Urinary bladder (tissue), 4 donors: ENCODE results near the gene SHQ1. TPM values are rescaled to one million over a fixed set of nuclear protein-coding genes. Genes with fewer than 3 reads are reported as not detected.
"Not testable (repeated sequence)": the region's sequence is repeated elsewhere in the genome, so short reads cannot be mapped to it uniquely, and the experiment has no call there.

ENCODE experiments used
- DNase-seq: peaks from one replicate; pipeline ENCODE4 v3.0.0-alpha.2; 2015; ENCODE audit errors: extremely low spot score
- H3K27ac ChIP-seq: one replicate; pipeline ENCODE4 v1.5.1; 2013; ENCODE audit warnings: low read depth, mild to moderate bottlenecking, moderate library complexity
- H3K36me3 ChIP-seq: one replicate; pipeline ENCODE4 v1.6.1; 2013; ENCODE audit warnings: mild to moderate bottlenecking, moderate library complexity; ENCODE audit not compliant: insufficient read depth
- H3K4me1 ChIP-seq: one replicate; pipeline ENCODE4 v1.6.1; 2013; ENCODE audit warnings: mild to moderate bottlenecking, moderate library complexity; ENCODE audit not compliant: insufficient read depth
- H3K4me3 ChIP-seq: one replicate; pipeline ENCODE4 v1.5.1; 2013; ENCODE audit warnings: low read depth, low read length
- WGBS: extraction: QIAGEN DNeasy Blood & Tissue Kit; methylation state at CpG from one replicate; pipeline ENCODE4 v1.1.7; 2013; 5-methylcytosine and 5-hydroxymethylcytosine counted together
- polyA plus RNA-seq: library from polyadenylated mRNA; stranded (reverse); fragments of 200-250 nt; gene quantifications from one replicate; pipeline ENCODE4 v1.2.3, GENCODE V29; 2013
- total RNA-seq: library from RNA; depleted of rRNA; stranded (reverse); fragments of >200 nt; gene quantifications from one replicate; pipeline ENCODE4 v1.2.3, GENCODE V29; 2014
- donor health status: healthy with polysubstance abuse.
- donor health status: healthy.

SHQ1 gene
- total and polyA plus RNA-seq, 2 donors = 9.2 to 29.2 TPM

DNA sequence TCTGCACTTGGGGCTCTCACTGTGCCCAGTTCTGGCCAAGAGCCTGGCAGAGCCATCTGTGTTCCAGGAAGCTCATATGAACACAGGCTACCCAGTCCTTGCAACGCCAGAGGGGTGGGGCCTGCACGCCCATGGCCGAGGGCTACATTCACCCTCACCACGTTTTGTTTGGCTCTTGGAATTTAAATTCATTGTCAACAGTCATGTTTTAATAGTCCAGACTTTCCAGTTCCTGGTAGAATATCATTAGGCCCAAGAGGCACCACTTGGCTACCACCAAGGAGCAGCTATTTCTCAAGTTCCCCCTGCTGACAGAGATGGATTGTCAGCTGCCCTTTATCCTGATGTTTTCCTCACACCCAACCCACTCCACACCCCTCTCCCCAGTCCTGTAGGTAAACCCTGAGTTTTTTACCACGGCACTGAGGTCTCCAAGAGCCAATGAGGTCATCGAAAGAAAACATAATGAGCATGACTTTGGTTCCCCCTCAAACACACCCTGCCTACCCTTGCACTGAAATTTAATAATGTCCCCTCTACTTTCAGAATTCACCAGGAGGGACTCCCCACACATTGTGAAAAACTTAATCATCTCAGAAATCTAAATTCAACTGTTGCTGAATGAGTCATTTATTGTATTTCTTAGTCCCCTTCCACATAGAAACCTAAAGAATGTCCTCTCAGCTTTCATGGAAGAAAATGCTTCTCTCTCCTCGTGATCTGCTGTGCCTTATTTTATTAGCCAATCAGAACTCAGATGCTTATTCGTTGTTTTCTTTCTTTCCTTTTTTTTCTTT lies 125.1 kb downstream of the SHQ1 start:
- Histone ChIP-seq H3K27ac (no peak overlapping the region), H3K36me3 (no peaks in the 10 kb centered on the region), H3K4me1 (peaks cover 2% of the 10 kb centered on the region), H3K4me3 (no peak overlapping the region)
- DNase-seq = no peak
- 58% methylated on average over 8 of the region's 8 CpGs for WGBS

DNA sequence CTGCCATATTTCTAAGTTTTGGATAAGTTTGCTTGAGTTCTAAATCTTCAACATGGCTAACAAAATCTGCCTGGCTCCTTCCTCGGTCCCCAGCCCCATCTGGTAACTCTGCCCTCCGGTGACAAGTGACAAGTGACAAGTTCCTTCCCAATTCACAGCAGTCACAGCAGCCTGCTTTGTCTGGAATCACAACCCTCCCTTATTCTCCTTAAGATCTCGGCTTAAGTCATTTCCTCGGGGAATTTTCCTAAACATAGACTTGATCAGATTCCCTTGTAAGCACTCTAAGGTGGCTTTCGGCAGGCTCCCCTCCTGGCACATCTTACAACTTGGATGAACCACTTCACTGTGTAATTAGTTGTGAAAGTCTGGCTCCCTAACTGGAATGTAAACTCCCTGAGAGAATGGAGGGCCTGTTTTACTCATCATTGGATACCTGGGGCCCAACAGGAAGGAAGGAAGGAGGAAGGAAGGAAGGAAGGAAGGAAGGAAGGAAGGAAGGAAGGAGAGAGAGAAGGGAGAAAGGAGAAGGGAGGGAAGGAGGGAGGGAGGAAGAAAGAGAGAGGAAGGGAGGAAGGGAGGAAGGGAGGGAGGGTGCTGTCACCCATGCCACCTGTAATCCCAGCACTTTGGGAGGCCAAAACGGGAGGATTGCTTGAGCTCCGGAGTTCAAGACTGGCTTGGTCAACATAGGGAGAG lies 126.4 kb downstream of the SHQ1 start:
- no peak for DNase-seq
- no peaks in the 10 kb centered on the region for H3K36me3 ChIP-seq
- H3K4me3 ChIP-seq = no peak overlapping the region
- H3K27ac ChIP-seq = no peak overlapping the region
- H3K4me1 ChIP-seq = peaks cover 2% of the 10 kb centered on the region
- 70% methylated on average over 7 of the region's 7 CpGs for WGBS

DNA sequence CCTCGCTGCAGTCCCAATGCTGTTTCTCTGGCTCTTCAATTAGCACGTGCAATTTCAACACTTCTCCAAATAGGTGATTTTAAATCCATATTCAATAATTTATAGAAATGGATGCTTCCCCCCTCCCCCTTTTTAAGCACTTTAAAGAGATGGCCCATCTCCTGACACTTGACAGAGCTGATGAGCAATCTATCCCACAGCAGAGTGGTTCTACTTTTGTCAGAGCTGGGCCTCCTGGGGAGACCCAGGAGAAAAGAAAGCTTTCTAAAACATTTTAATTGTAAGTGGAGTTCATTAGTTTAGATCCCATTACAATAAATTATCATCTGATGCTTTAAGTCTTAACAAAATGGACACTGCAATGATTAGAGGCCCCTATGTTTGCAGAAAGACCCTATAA lies 127.7 kb downstream of the SHQ1 start:
- Histone ChIP-seq H3K4me1 (peaks cover 2% of the 10 kb centered on the region), H3K27ac (no peak overlapping the region), H3K4me3 (no peak overlapping the region), H3K36me3 (no peaks in the 10 kb centered on the region)
- DNase-seq = no peak
- WGBS = 90% methylated on average over 2 of the region's 2 CpGs

DNA sequence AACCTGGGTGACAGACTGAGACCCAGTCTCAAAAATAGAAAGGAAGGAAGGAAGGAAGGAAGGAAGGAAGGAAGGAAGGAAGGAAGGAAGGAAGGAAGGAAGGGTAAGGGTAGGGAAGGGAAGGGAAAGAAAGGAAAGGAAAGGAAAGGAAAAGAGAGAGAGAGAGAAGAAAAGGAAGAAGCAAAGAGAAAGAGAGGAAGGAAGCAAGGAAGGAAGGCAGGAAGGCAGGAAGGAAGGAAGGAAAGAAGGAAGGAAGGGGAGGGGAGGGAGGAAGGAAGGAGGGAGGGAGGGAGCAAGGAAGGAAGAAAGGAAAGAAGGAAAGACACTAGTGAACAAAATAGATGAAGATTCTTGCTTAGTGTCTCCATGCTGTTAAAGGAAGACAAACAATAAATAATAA lies 129.1 kb downstream of the SHQ1 start:
- no peak overlapping the region for H3K4me3 ChIP-seq
- no peak overlapping the region for H3K27ac ChIP-seq
- H3K36me3 ChIP-seq = no peaks in the 10 kb centered on the region
- no peaks in the 10 kb centered on the region for H3K4me1 ChIP-seq
- no peak for DNase-seq

DNA sequence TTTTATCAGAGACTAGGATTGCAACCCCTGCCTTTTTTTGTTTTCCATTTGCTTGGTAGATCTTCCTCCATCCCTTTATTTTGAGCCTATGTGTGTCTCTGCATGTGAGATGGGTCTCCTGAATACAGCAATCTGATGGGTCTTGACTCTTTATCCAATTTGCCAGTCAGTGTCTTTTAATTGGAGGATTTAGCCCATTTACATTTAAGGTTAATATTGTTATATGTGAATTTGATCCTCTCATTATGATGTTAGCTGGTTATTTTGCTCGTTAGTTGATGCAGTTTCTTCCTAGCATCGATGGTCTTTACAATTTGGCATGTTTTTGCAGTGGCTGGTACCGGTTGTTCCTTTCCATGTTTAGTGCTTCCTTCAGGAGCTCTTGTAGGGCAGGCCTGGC lies 134.1 kb downstream of the SHQ1 start:
- not testable (repeated sequence) for DNase-seq, H3K4me1 ChIP-seq, H3K4me3 ChIP-seq, H3K36me3 ChIP-seq, H3K27ac ChIP-seq
- WGBS = 74% methylated on average over 2 of the region's 3 CpGs

DNA sequence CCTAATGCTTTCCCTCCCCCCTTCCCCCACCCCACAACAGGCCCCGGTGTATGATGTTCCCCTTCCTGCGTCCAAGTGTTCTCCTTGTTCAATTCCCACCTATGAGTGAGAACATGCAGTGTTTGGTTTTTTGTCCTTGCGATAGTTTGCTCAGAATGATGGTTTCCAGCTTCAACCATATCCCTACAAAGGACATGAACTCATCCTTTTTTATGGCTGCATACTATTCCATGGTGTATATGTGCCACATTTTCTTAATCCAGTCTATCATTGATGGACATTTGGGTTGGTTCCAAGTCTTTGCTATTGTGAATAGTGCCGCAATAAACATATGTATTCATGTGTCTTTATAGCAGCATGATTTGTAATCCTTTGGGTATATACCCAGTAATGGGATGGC lies 137.8 kb downstream of the SHQ1 start:
- not testable (repeated sequence) for H3K4me3 ChIP-seq, H3K4me1 ChIP-seq, H3K36me3 ChIP-seq, DNase-seq, H3K27ac ChIP-seq
- 92% methylated on average over 4 of the region's 4 CpGs for WGBS

DNA sequence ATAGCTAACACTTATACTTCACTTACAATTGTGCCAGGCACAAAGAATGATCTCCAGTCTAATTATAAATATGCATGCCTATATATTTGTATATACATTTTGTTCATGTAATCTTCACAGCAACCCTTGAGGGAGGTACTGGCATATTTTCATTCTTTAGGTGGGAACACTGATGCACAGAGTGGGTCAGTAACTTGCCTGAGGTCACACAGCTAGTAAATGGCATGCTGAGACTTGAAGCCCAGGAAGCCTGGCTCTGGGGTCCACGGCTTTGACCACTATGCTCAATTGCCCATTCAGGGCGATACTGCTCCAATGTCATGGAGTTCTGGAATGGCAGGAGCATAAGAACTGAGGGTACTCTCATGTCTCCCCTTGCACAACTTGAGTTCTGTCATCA lies 139.8 kb downstream of the SHQ1 start:
- no peak overlapping the region for H3K27ac ChIP-seq
- 91% methylated on average over 2 of the region's 2 CpGs for WGBS
- H3K4me3 ChIP-seq = no peak overlapping the region
- DNase-seq = no peak
- no peaks in the 10 kb centered on the region for H3K4me1 ChIP-seq
- H3K36me3 ChIP-seq = no peaks in the 10 kb centered on the region

DNA sequence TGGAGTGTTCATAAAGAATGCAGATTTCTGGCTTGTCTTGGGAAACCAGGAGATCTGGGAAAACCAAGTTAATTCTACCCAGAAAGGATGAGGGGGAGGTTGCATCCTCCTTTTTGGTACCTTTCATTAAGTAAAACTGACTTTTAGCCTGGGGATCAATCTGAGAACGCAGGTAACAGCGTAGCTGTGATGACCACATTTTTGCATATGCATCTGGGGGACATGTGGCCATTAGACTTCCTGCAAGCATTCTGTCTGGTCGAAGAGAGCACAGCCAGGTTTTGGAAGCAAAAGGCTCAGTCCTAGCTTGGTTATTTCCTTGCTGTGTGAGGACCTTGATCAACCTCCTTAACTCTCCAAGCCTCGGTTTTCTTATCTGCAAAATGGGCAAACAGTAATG lies 145.2 kb downstream of the SHQ1 start:
- H3K27ac ChIP-seq = no peak overlapping the region
- H3K36me3 ChIP-seq = no peaks in the 10 kb centered on the region
- no peak overlapping the region for H3K4me3 ChIP-seq
- no peaks in the 10 kb centered on the region for H3K4me1 ChIP-seq
- DNase-seq = no peak
- 94% methylated on average over 4 of the region's 4 CpGs for WGBS

DNA sequence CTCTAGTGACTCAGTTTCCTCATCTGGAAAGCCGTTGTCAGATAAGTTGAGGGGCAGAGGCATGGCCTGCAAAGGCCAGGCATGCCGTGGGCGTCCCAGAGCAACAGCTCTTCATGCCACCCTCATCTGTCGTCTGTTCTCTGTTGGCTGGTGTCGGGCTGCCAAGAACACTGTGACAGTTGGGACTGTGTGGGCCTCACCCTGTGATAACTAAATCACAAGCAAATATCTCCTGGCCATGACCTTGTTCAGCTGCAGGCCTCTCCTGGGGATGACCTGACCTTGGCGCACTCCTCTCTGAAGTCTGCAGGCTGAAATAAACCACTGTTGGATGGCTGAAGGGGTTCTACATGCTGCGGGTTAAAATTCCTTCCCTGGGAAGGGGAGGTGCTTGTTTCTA lies 145.9 kb downstream of the SHQ1 start:
- no peak overlapping the region for H3K27ac ChIP-seq
- 94% methylated on average over 7 of the region's 7 CpGs for WGBS

DNA sequence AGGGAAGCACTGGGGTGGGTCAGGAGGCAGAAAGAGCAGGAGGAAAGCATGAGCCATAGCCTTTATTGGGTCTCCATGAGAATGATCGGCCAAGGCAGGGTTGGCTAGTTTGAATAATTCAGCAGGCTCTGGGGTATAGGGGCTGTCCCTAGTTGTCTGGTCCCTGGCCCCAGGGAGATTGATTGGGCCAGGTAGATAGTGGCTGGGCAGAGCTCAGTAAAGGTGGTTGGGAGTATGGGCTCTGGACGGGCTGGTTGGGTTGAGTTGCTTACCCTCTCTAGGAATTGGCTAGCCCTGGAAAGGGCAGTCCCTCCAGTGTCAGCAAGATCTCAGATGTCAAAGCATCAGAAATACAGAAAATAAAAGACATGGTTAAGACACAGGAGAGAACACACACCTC lies 148.1 kb downstream of the SHQ1 start:
- Histone ChIP-seq H3K36me3 (no peaks in the 10 kb centered on the region), H3K4me3 (no peak overlapping the region), H3K4me1 (no peaks in the 10 kb centered on the region), H3K27ac (no peak overlapping the region)
- DNase-seq = no peak
- 95% methylated on average over 2 of the region's 2 CpGs for WGBS

More for the DNA sequence above, 145.9 kb downstream of the SHQ1 start:
- DNase-seq = no peak
- H3K4me1 ChIP-seq = no peaks in the 10 kb centered on the region
- no peak overlapping the region for H3K4me3 ChIP-seq
- no peaks in the 10 kb centered on the region for H3K36me3 ChIP-seq

DNA sequence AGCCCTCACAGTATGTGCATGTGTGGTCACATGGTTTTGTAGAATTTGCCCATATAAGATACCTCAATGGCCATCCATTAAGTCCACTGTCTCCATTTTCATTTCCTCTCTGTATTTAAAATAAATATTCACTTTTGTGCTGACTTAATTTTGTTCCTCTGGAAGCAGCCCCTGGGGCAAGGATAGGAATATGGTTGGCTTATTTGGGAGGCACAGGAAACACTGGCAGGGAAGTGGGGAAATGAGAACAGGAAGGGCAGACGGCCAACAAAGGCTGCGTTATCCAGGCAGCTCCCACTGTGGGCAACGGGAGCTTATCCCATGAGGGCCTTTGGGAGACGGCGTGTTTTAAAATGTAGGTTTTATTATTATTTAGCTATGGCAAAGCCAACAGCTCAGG lies 148.6 kb downstream of the SHQ1 start:
- no peak for DNase-seq
- Histone ChIP-seq H3K36me3 (no peaks in the 10 kb centered on the region), H3K4me1 (no peaks in the 10 kb centered on the region), H3K27ac (no peak overlapping the region), H3K4me3 (no peak overlapping the region)
- 62% methylated on average over 5 of the region's 5 CpGs for WGBS

Other genes starting within 250 kb of the SHQ1 start
- gene GXYLT2, start 39.6 kb upstream of the SHQ1 start, total RNA-seq = 71.5 TPM
- gene GXYLT2, start 39.6 kb upstream of the SHQ1 start, polyA plus RNA-seq = 2.6 TPM
- 132 TPM for gene PPP4R2, start 148.4 kb upstream of the SHQ1 start, total RNA-seq
- gene PPP4R2, start 148.4 kb upstream of the SHQ1 start, polyA plus RNA-seq = 15.4 TPM
- gene EBLN2, start 213.2 kb upstream of the SHQ1 start, total RNA-seq = 25.3 TPM
- 0.85 TPM for gene EBLN2, start 213.2 kb upstream of the SHQ1 start, polyA plus RNA-seq